KOPT-K1 (cell line): ENCODE results near the gene ATAD5.
"Not testable (repeated sequence)": the region's sequence is repeated elsewhere in the genome, so short reads cannot be mapped to it uniquely, and the experiment has no call there.

Experiments
- H3K27ac ChIP-seq: fragments of 200-600 bp; sonication (generic); 2 replicates; pipeline ENCODE4 v1.5.1; 2016; ENCODE audit warnings: antibody characterized with exemption, mild to moderate bottlenecking, low read depth, low read length; ENCODE audit not compliant: poor library complexity, severe bottlenecking
- H3K36me3 ChIP-seq: fragments of 200-600 bp; sonication (generic); 2 replicates; pipeline ENCODE4 v1.5.1; 2017; ENCODE audit warnings: antibody characterized with exemption, mild to moderate bottlenecking, low read length, moderate library complexity; ENCODE audit not compliant: insufficient read depth
- H3K9me3 ChIP-seq: fragments of 200-600 bp; sonication (generic); 2 replicates; pipeline ENCODE4 v1.5.1; 2017; ENCODE audit warnings: antibody characterized with exemption, low read length, mild to moderate bottlenecking; ENCODE audit not compliant: insufficient read depth, poor library complexity, severe bottlenecking

The ATAD5 gene

DNA sequence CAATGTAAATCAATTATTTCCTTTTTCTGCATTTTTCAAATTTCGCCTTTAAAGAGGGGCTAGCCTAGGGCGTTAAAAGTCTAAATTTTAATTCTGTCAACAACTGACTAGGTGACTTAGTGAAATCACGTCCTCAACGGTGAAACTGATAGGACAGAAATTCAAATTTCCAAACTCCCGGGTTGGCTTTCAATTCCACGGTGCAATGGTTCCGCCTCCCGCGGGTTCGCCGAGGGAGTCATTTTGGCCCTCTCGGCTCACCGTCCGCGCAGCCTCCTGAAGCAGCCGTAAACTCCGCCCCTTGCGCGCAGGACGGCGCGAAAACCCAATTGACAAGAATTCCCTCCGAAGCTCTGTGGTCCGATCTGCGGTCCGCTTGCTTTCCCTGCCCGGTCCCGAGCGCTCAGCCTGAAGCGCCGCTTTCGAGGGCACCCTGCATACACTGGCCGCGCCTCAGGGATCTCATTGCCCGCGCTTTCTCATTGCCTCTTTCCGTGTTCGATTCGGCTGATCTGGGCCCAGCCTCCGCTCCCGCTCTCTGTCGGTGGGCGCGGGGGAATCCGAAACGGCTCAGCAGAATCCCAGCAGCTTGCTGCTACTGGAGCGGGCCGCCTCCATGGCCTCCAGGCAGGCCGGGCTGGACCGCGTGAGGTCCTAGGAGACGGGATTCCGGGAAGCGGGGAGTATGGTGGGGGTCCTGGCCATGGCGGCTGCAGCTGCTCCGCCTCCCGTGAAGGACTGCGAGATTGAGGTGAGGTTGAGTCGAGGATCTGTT lies at the start of gene ATAD5:
Gene ATAD5 (plus strand): TSS at position 304 of the 775 bp plus-strand sequence. CDS start 382 bp downstream, at position 686.
- Histone ChIP-seq H3K27ac (peak within 1 kb of the TSS; percentile 93), H3K36me3 (peaks cover 30% of the 10 kb centered on the region), H3K9me3 (no peaks in the 10 kb centered on the region)

GRCh38 chr17:30782206-30782605 lies 49.6 kb upstream of the ATAD5 start:
- Histone ChIP-seq H3K27ac (no peak overlapping the region), H3K9me3 (no peaks in the 10 kb centered on the region), H3K36me3 (peaks cover 86% of the 10 kb centered on the region)

GRCh38 chr17:30788918-30789317 lies 42.8 kb upstream of the ATAD5 start:
- H3K9me3 ChIP-seq: no peaks in the 10 kb centered on the region
- H3K27ac ChIP-seq: no peak overlapping the region
- peaks cover 100% of the 10 kb centered on the region for H3K36me3 ChIP-seq

GRCh38 chr17:30790279-30790678 lies 41.5 kb upstream of the ATAD5 start:
- Histone ChIP-seq H3K9me3 (no peaks in the 10 kb centered on the region), H3K36me3 (peaks cover 100% of the 10 kb centered on the region), H3K27ac (no peak overlapping the region)

DNA sequence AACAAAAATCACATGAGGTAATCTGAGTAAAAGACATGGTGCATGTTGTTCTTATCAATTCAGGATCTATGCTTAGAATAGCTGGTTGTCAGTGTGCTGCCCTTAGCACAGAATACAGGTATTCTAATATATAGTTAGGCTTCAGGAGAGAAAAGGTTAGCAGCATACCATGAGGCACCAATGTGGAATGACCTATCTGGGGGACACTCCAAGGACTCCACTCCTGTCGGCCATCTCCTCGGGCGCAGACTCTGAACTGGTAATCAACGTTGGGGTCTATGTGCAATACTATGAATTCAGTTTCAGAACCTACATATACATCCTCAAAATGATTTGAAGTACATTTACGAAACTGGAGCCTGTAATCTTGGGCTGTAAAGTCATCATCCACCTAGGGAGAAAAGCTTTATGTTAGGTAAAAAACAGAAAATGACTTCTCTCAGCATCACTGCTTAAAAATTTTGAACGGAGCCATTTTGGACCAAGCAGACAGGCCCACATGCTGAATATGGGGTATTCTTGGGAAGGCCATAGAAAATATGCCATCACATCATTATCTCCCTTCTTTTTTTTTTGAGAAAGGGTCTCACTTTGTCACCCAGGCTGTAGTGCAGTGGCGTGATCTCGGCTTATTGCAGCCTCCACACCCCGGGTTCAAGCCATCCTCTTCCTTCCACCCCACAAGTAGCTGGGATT lies 38.3 kb upstream of the ATAD5 start:
- H3K27ac ChIP-seq: no peak overlapping the region

DNA sequence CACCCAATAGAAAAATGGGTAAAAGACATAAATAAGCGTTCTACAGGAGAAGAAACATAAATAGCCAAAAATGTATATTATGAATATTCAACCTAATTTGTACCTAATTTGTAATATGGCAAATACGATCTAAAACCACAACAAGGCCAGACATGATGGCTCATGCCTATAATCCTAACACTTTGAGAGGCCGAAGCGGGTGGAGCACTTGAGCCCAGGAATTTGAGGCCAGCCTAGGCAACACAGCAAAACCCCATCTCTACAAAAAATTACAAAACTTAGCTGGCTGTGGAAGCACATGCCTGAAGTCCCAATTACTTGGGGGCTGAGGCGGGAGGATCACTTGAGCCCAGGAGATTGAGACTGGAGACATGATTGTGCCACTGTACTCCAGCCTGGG lies 37.4 kb upstream of the ATAD5 start:
- no peak overlapping the region for H3K27ac ChIP-seq
- H3K36me3 ChIP-seq: peaks cover 93% of the 10 kb centered on the region
- no peaks in the 10 kb centered on the region for H3K9me3 ChIP-seq

More for the DNA sequence above, 38.3 kb upstream of the ATAD5 start:
- no peaks in the 10 kb centered on the region for H3K9me3 ChIP-seq
- peaks cover 100% of the 10 kb centered on the region for H3K36me3 ChIP-seq

DNA sequence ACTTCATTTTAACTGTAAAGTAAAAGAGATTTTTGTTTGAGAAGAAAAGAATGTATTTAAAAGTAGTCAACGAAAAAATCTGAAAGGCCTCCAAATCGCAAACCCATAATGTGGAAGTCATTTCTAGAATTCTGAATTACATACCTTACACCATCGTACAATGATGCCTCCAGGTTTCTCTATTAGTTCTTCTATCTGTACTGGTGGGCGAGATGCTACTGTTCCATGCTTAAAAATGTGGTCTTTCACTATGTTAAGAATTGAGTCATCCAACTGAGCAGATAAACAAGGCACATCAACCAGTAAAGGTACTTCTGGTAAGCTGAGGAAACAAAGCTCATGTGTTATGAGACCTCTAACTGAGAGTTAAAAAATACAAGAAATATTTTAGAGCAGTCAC lies 35.8 kb upstream of the ATAD5 start:
- Histone ChIP-seq H3K9me3 (no peaks in the 10 kb centered on the region), H3K27ac (no peak overlapping the region), H3K36me3 (peaks cover 93% of the 10 kb centered on the region)

- Histone ChIP-seq H3K27ac (no peak overlapping the region), H3K36me3 (peaks cover 83% of the 10 kb centered on the region), H3K9me3 (peaks cover 4% of the 10 kb centered on the region)
These were observed 30.1 kb upstream of the ATAD5 start for GRCh38 chr17:30801671-30802070.

GRCh38 chr17:30805944-30806456 lies 25.8 kb upstream of the ATAD5 start:
- Histone ChIP-seq H3K27ac (no peak overlapping the region), H3K9me3 (peaks cover 4% of the 10 kb centered on the region), H3K36me3 (peaks cover 61% of the 10 kb centered on the region)

DNA sequence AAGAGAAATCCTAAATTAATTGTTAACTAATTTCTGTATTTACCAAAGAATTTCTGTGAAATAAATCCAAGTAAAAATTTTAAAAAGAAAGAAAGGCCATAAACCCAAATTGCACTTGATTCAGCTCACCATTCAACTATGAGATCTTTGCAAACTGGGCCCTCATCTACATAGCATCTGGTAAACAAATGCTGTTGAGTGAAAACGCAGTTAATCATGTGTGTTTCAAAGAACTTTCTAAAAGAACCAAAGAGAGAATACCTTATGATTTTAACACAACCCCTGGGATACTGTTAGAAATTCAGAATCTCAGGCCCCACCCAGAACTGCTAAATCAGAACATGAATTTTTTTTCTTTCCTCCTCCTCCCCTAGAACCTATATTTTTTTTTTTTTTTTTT lies 23.9 kb upstream of the ATAD5 start:
- peaks cover 44% of the 10 kb centered on the region for H3K36me3 ChIP-seq
- no peak overlapping the region for H3K27ac ChIP-seq
- H3K9me3 ChIP-seq: peaks cover 4% of the 10 kb centered on the region

DNA sequence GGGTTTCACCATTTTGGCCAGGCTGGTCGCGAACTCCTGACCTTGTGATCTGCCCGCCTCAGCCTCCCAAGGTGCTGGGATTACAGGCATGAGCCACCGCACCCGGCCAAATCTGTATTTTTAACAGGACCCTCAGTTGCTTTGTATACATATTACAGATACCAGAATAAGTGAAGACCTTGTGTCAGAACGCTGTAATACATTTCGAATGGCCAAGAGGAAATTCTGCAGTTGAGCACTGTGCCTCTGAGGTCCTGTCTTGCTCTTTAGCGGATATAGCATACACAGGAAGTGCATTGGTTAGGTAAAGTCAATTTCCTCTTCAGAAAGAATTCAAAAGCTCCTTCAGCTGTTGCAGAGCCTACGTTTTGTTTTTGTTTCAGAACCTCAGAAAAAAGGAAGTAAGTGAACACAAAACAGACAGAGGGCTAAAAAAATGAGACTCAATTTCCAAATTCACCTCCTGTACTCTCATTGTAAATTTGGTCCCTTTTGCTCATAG lies 22.9 kb upstream of the ATAD5 start:
- H3K9me3 ChIP-seq: peaks cover 1% of the 10 kb centered on the region
- H3K27ac ChIP-seq: peak overlapping the region; percentile 67
- H3K36me3 ChIP-seq: peaks cover 35% of the 10 kb centered on the region

DNA sequence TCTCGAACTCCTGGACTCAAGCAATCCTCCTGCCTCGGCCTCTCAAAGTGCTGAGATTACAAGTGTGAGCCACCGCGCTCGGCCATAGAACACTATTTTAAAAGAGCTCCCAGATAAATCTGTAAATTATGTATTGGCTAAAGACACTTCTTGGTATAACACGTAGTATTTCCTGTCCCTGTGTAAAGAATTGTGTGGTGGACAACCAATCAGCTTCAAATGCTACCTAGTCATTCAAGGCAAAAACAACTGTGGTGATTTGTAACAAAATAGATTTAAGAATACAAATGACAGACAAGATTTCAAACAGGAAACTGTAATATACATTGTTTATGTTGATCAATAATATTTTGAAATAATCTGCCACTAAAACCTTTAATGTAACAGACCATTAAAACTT lies 21.9 kb upstream of the ATAD5 start:
- H3K27ac ChIP-seq: peak overlapping the region; percentile 67
- H3K9me3 ChIP-seq: no peaks in the 10 kb centered on the region

GRCh38 chr17:30812218-30813177 lies 19.3 kb upstream of the ATAD5 start:
- Histone ChIP-seq H3K9me3 (no peaks in the 10 kb centered on the region), H3K36me3 (peaks cover 28% of the 10 kb centered on the region), H3K27ac (peak overlapping the region; percentile 8)

More for the DNA sequence above, 21.9 kb upstream of the ATAD5 start:
- peaks cover 25% of the 10 kb centered on the region for H3K36me3 ChIP-seq

DNA sequence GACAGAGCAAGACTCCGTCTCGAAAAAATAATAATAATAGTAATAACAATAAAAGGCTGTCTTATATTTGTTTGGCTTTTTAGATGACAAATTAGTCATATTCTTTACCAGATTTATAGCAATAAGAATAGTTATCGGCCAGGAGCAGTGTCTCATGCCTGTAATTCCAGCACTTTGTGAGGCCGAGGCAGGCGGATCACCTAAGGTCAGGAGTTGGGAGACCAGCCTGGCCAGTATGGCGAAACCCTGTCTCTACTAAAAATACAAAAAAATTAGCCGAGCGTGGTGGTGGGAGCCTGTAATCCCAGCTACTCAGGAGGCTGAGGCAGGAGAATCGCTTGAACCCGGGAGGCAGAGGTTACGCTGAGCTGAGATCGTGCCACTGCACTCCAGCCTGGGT lies 17.5 kb upstream of the ATAD5 start:
- H3K9me3 ChIP-seq, H3K27ac ChIP-seq: not testable (repeated sequence)
- peaks cover 38% of the 10 kb centered on the region for H3K36me3 ChIP-seq
